Stimulated activated naive B cell treated with anti-CD40 and anti-IgM and Interleukin-4, amounts not matched to agents 10 μg/mL and 1 μg/mL and 100 μg/mL, for 72 hours (primary cell): ENCODE results near the gene KCNQ2.

ENCODE experiments used
- ATAC-seq, 2 donors: fragments of 150-1000 bp; cut with Tn5 transposase; replicated peaks; 2 replicates each; pipeline ENCODE4 v1.10.0; 2021; ENCODE audit warnings: moderate library complexity in 1 of 2
- DNase-seq: peaks from one replicate; pipeline ENCODE4 v3.0.0; 2021
- H3K27ac Mint-ChIP-seq: one replicate; pipeline ENCODE4 v1.8.0; 2022; ENCODE audit warnings: mild to moderate bottlenecking, mixed read lengths
- H3K27me3 Mint-ChIP-seq, 2 donors: one replicate each; pipeline ENCODE4 v1.8.0; 2022; ENCODE audit warnings: mixed read lengths in 2 of 2
- H3K36me3 Mint-ChIP-seq, 2 donors: one replicate each; pipeline ENCODE4 v1.8.0; 2022; ENCODE audit warnings: mixed read lengths in 2 of 2, mild to moderate bottlenecking in 1 of 2
- H3K4me1 Mint-ChIP-seq, 2 donors: one replicate each; pipeline ENCODE4 v1.8.0; 2022; ENCODE audit warnings: mixed read lengths in 2 of 2, mild to moderate bottlenecking in 1 of 2
- H3K4me3 Mint-ChIP-seq, 2 donors: one replicate each; pipeline ENCODE4 v1.8.0; 2022; ENCODE audit warnings: mild to moderate bottlenecking in 2 of 2, mixed read lengths in 2 of 2, moderate library complexity in 1 of 2
- H3K9me3 Mint-ChIP-seq, 2 donors: one replicate each; pipeline ENCODE4 v1.8.0; 2022; ENCODE audit warnings: mixed read lengths in 2 of 2, mild to moderate bottlenecking in 1 of 2

Gene KCNQ2

DNA sequence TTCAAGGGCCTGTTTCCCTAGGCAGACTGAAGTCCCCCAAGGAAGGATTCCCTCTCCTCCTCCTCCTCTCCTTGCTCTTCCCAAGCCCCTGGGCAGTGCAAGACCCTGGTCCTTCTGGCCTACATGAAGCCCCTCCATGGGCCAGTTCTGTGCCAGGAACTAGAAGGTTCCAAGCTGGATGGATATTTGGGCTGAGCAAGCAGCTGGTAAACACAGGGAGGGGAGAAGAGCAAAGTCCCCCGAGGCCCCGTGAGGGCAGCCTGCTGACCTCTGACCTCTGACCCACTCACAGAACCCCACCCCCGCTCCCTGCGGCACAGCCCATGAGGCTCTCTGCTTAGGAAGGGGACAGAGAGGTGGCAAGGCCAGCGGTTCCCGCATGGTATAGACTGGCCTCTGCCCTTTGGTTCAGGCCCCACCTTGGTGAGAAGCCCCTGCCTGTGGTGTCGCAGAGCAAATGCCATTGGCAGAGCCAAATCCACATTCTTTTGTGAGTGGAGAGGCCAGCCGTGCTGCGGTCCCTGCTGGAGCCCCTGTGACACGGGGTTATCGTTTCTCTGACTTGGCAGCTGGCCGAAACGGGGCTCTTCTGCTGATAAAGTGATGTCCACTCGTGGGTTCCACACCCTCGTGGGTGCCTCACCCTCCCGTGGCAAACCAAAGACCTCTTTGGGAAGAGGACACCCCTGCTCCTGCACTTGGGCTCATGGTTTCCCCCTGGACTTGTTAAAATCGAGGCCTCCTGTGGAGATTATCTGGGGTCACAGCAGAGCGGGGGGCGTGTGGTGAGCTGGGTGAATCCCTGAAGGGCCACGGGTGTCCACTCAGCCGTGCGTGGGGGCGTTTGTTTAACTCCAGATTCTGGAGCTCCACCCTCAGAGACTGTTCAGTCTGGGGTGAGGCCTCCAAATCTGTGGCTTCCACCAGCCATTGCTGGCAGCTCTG lies 109.2 kb downstream of the KCNQ2 start:
- Mint-ChIP-seq H3K27ac (peak overlapping the region; percentile 1), H3K9me3 (no peaks in the 10 kb centered on the region), H3K36me3 (peaks cover 0 to 3% of the 10 kb centered on the region in 2 donors), H3K27me3 (peaks cover 43 to 67% of the 10 kb centered on the region in 2 donors), H3K4me3 (no peak overlapping the region), H3K4me1 (peaks cover 5 to 6% of the 10 kb centered on the region in 2 donors)
- DNase-seq (no peak), ATAC-seq (no peak)

DNA sequence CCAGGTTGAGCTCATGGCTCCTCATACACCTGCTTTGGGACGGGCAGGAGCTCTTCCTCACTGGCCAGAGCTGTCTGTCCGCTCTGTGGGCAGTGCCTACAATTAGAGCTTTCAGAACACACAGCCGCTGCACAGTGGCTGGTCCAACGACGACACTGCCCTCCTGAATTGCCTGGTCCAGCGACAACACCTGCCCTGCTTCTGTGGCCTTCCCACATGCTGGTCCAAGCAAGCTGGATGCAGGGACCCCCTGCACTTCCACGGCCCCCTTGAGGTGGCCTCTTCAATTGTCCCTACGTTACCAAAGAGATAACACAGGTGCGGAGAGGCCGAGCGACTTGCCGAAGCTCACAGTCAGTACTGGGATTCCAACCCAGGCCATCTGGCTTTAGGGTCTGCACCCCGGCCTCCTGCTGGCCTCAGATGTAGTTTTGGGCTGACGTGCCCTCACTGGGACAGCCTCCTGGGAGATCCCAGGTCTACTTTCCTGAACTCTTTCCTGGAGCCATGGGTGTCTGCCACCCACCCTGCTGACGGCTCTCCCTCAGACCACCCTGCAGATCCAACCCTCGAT lies 109.9 kb downstream of the KCNQ2 start:
- DNase-seq (no peak), ATAC-seq (no peak)
- Mint-ChIP-seq H3K9me3 (no peaks in the 10 kb centered on the region), H3K4me3 (no peak overlapping the region), H3K27me3 (peaks cover 43 to 68% of the 10 kb centered on the region in 2 donors), H3K4me1 (peaks cover 5 to 6% of the 10 kb centered on the region in 2 donors), H3K36me3 (peaks cover 0 to 3% of the 10 kb centered on the region in 2 donors), H3K27ac (no peak overlapping the region)

DNA sequence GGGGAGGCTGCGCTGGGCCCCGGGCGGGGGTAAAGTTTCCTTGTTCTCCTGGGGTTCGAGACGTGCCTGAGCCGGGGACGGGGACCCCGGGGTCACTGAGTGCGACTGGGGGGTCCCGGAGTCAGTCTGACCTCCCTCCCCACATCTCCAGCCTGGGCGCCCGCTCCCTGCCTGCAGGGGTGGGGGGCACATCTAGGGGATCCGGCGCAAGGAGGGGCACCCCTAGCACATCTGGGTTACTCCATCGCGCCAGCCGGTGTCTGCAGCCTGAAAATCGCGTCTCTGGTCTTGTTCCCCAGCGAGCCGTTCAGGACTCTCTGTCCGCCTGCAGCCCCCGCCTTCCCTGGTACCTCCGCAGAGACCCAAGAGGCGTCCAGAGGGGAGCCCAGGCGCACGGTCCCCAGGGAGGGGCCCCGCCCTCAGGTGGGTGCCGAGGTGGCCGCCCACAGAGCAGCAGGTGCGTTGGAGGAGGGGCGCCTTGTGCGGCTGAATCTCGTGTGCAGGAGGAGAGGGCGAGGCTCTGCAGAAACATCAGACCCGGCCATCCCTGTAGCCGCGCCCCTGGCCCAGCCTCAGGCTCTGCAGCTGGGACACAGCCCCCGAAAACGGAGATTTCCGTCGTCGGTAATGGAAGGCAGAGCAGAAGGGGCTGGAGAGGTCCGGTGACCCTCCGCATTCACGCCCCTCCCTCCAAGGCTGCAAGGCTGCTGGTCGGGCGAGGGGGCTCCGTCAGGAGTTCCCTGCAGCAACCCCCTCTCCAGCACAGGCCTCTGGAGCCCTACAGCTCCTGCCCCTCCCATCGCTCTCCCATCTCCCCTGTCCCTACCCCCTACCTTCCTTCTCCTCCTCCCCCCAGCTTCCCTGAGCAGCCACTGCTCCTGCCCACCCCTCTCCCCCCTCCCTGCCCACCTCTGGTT lies 110.7 kb downstream of the KCNQ2 start:
- no peak overlapping the region for H3K4me3 Mint-ChIP-seq

DNA sequence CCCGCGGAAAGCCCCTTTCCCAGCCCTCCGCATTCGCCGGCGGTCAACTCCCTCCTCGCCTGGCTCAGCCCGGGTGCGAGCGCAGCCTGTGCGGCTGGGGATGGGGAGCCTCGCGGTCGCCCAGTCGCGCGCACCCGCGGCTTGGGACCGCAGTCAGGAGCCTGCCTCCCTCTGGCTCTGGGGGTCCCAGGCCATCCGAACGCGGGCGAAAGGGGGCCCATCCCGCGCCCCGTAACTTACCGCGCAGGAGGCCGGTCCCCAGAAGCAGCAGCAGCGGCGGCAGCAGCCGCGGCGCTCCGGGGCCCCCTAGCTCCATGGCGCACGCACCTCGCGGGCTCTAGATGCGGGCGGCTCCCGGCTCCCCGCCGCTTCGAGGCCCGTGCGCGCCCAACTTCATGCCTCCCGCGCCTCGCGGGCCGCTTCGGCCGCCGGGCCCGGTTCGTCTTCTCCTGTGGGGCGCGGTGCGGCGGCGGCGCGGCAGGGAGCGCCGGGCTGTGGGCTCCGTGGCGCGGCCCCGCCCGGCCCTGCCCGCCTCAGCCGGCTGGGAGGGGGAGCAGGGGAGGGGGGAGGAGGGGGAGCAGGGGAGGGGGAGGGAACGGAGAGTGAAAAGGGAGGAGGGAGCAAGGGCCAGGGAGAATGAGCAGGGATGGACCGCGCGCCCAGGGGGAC lies 111.5 kb downstream of the KCNQ2 start, which contains the start of gene CHRNA4:
Gene CHRNA4, minus strand, starts transcription at position 500 of the 669 bp plus-strand sequence. Its CDS starts 184 bp downstream, at position 316.
- peaks cover 46 to 61% of the 10 kb centered on the region in 2 donors for H3K27me3 Mint-ChIP-seq
- ATAC-seq (peak in 1 of 2 donors; percentile 26), DNase-seq (no peak)
- H3K27ac Mint-ChIP-seq: no peak within 1 kb of the TSS
- H3K9me3 Mint-ChIP-seq: peaks cover 0 to 3% of the 10 kb centered on the region in 2 donors
- peaks cover 0 to 3% of the 10 kb centered on the region in 2 donors for H3K36me3 Mint-ChIP-seq
- peaks cover 5 to 6% of the 10 kb centered on the region in 2 donors for H3K4me1 Mint-ChIP-seq
- no peak within 1 kb of the TSS for H3K4me3 Mint-ChIP-seq

More for the DNA sequence above, 110.7 kb downstream of the KCNQ2 start:
- no peak overlapping the region for H3K27ac Mint-ChIP-seq
- H3K4me1 Mint-ChIP-seq: peaks cover 5 to 6% of the 10 kb centered on the region in 2 donors
- H3K9me3 Mint-ChIP-seq: peaks cover 0 to 3% of the 10 kb centered on the region in 2 donors
- no peak for DNase-seq
- ATAC-seq: peak; percentile 35 to 55
- peaks cover 49 to 68% of the 10 kb centered on the region in 2 donors for H3K27me3 Mint-ChIP-seq
- peaks cover 0 to 3% of the 10 kb centered on the region in 2 donors for H3K36me3 Mint-ChIP-seq

DNA sequence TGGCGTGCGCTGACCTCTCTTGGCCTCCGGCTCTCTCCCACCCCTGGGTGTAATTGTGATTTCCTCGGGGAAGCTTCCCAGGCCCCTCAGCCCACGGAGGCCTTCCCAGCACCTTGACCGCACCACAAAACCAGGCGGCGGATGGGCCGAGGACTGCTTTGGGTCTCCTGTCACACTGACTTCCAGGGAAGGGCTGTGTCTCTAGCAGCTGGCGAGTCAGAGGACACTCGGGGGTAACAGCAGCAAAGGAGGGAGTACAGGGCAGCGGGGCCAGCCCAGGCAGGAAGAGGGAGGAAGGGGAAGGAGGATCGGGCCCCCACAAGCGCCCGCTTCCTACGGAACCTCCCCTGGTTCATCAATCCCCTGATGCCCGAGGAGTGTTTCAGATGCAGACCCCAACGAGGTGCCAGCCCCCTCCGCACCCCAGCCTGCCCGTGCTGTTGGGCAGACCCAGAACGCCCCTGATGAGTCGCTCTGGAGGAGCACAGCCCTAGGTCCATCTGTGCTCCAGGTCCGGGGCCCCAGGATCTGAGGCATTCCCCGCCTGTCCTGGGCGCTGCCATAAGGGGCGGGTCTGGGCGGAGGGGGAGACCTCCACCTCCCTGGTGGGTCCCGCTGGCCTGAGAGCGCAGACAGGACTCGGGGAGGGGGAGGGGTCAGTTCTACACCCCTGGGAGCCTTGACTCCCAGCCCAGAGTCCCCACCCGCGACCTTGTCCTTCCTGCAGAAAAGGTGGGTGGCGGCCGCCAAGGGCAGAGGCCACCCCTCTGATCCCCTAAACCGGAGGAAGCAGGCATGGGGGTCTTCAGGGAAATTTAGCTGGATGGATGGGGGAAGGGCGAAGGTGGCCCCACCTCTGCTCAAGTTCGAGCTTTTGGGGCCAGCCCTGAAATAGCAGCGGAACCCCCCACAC lies 112.3 kb downstream of the KCNQ2 start:
- ATAC-seq (no peak), DNase-seq (no peak)
- peaks cover 44 to 57% of the 10 kb centered on the region in 2 donors for H3K27me3 Mint-ChIP-seq
- no peak overlapping the region for H3K27ac Mint-ChIP-seq
- no peak overlapping the region for H3K4me3 Mint-ChIP-seq
- H3K9me3 Mint-ChIP-seq: peaks cover 0 to 3% of the 10 kb centered on the region in 2 donors
- peaks cover 5 to 6% of the 10 kb centered on the region in 2 donors for H3K4me1 Mint-ChIP-seq
- H3K36me3 Mint-ChIP-seq: peaks cover 0 to 3% of the 10 kb centered on the region in 2 donors

DNA sequence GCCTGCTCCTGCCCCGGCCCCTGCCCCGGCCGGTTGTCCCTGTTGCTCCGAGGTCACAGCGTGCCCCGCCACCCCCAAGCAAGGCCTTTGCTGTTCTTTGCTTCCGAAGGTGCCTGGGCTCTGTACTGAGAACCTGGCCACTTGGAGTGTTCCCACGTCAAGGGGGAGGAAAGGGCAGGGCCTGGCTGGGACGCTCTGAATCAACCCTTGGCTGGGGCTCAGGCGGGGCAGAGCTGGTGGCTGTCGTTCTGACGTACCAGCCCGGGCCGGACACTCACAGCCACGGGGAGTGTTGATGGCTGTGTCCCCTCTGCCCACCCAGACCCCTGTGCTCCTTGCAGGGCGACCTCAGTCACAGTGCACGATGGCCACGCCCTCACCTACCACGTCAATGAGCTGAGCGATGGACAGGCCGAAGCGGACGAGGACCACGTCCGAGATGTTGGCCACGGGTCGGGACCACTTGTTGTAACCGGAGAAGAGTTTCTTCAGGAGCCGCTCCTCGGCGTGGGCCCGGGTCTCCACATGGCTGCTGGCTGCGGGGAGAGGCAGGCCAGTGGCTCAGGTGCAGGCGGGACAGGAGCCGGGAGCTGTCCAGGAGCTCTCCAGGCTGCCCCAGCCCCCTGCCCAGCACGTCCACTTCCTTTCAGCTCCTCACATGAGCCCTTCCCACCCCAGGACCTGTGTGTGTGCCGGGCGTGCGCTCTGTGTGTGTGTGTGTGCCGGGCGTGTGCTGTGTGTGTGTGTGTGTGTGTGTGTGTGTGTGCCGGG lies 113.1 kb downstream of the KCNQ2 start:
- no peak overlapping the region for H3K27ac Mint-ChIP-seq
- H3K9me3 Mint-ChIP-seq: peaks cover 0 to 3% of the 10 kb centered on the region in 2 donors
- peaks cover 5 to 6% of the 10 kb centered on the region in 2 donors for H3K4me1 Mint-ChIP-seq
- no peak for DNase-seq
- H3K36me3 Mint-ChIP-seq: peaks cover 0 to 3% of the 10 kb centered on the region in 2 donors
- H3K27me3 Mint-ChIP-seq: peaks cover 43 to 51% of the 10 kb centered on the region in 2 donors
- no peak overlapping the region for H3K4me3 Mint-ChIP-seq
- ATAC-seq: no peak

DNA sequence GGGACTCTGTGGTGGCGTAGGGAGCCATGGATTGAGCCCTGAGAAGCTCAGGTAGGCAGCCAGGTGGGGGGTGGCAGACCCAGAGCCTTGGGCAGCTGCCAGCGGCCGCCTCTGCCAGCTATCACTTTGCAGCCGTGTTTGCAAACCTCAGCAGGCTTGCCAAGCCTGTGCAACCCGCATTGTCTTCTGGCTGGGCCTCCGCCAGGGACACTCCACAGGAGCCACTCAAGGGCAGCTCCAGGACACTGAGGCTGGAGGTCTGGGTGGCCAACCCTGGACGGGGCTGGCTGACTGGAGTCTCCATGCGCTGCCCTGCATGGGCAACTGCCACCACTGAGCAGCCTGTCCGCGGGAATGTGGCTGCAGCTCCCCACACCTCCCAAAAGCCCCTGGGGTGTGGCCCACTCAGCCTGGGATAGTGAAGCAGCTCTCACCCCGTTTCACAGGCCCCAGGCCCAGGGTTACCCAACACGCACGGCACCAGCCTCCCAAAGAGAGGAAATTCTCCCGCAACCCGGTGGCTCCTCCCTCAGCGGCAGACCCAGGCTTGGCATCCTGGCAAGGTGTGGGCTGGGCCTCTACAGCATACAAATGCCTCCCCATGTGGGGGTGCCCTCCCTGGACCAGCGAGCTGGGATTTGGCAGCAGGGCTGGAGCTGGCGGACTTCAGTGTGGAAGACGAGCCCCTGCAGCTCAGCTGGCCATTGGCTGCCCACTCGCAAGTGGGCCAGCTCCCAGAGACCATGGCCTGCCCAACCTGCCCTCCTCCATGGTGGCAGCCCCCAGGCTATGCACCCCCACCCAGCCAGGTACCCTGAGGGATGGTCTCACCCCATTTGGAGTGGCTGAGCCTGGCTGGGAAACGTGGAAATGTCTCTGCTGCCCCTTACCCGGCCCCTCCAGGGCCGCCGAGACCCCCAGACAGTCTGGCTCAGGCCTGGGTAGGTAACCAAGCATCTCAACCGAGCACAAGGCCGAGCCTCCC lies 114.2 kb downstream of the KCNQ2 start:
- no peak for DNase-seq
- no peak overlapping the region for H3K4me3 Mint-ChIP-seq
- peaks cover 0 to 3% of the 10 kb centered on the region in 2 donors for H3K9me3 Mint-ChIP-seq
- peaks cover 39 to 40% of the 10 kb centered on the region in 2 donors for H3K27me3 Mint-ChIP-seq
- no peak overlapping the region for H3K27ac Mint-ChIP-seq
- peaks cover 0 to 3% of the 10 kb centered on the region in 2 donors for H3K36me3 Mint-ChIP-seq
- peaks cover 5 to 6% of the 10 kb centered on the region in 2 donors for H3K4me1 Mint-ChIP-seq
- ATAC-seq: no peak

DNA sequence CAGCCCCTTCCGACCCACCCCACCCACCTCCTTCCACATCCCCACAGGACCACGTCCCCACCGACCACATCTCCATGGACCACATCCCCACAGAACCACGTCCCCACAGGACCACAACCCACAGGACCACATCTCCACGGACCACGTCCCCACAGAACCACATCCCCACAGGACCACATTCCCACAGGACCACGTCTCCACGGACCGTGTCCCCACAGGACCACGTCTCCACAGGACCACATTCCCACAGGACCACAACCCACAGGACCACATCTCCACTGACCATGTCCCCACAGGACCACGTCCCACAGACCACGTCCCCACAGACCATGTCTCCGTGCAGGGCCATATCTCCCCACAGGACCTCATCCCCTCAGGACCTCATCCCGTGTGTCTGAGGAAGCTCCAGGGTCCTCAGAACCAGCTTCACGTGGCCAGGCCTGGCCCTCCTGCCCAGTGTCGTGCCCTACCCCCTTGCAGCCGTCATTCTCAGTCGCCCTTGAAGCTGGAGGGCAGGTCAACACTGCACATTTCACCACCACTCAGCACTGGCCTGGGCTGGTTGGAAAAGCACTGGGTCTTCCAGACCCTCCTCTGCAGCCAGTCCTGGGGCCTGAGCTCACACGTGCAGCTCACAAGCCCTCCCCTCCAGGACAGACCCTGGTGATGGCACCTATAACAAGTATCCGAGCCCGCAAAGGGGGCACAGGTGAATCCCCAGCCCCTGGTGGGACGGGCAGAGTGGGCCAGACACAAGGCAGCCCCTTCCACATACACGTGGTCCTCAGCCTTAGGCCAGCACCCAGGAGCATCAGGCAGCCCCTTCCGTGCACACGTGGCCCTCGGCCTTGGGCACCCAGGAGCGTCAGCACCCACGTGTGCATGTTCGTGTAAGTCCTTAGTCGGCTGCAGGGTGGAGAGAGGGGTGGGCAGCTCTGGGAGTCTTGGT lies 115.2 kb downstream of the KCNQ2 start:
- no peak for ATAC-seq
- Mint-ChIP-seq H3K36me3 (no peaks in the 10 kb centered on the region), H3K27ac (no peak overlapping the region), H3K27me3 (peaks cover 29 to 30% of the 10 kb centered on the region in 2 donors), H3K4me3 (no peak overlapping the region), H3K4me1 (peaks cover 2% of the 10 kb centered on the region in 2 donors), H3K9me3 (peaks cover 0 to 3% of the 10 kb centered on the region in 2 donors)
- no peak for DNase-seq

DNA sequence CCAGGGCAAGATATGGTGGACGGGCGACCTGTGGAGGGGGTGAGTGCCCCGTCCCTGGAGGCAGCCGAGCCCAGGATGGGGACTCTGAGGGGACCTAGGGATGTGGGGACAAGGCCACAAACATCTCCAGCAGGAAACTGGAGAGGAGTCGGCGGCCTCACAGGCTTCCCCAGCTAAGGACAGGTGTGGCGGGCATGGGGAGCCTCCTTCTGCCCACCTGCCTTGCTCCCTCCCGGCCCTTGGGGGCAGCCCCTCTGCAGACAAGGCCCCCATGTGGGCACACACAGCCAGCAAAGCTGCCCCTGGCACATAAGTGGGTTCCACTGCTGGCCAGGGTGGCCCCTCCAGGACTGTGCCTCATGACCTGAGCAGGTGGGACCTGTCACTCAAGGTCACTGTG lies 115.9 kb downstream of the KCNQ2 start:
- DNase-seq (no peak), ATAC-seq (no peak)
- no peak overlapping the region for H3K4me3 Mint-ChIP-seq
- peaks cover 0 to 2% of the 10 kb centered on the region in 2 donors for H3K4me1 Mint-ChIP-seq
- H3K36me3 Mint-ChIP-seq: no peaks in the 10 kb centered on the region
- H3K27ac Mint-ChIP-seq: no peak overlapping the region
- H3K9me3 Mint-ChIP-seq: peaks cover 0 to 3% of the 10 kb centered on the region in 2 donors
- H3K27me3 Mint-ChIP-seq: peaks cover 25 to 26% of the 10 kb centered on the region in 2 donors

DNA sequence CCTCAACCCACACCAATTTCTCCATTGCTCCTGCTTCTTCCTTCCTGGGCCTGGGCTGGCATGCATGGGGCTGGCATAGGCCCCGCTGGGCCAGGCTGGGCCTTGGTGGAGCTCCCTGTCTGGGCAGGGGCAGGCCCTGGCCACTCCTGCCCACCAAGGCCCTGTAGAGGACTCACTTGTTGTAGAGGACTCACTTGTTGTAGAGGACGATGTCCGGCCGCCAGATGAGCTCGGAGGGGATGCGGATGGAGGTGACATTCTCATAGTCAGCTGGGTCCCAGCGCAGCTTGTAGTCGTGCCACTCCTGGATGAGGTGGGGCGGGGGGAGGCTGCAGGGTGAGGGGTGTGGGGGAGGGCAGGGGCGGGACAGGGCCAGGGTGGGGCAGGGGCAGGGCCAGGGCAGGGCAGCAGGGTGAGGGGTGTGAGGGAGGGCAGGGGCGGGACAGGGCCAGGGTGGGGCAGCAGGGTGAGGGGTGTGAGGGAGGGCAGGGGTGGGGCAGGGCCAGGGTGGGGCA lies 116.6 kb downstream of the KCNQ2 start:
- no peak for ATAC-seq

More for the DNA sequence above, 116.6 kb downstream of the KCNQ2 start:
- H3K27ac Mint-ChIP-seq: no peak overlapping the region
- H3K36me3 Mint-ChIP-seq: no peaks in the 10 kb centered on the region
- no peak for DNase-seq
- H3K4me1 Mint-ChIP-seq: peaks cover 0 to 2% of the 10 kb centered on the region in 2 donors
- H3K4me3 Mint-ChIP-seq: no peak overlapping the region
- peaks cover 2 to 8% of the 10 kb centered on the region in 2 donors for H3K9me3 Mint-ChIP-seq
- peaks cover 25 to 26% of the 10 kb centered on the region in 2 donors for H3K27me3 Mint-ChIP-seq
